HEK293T (cell line): ENCODE measurements around the gene MMADHC.

ENCODE experiments used
- ARNT ChIP-seq: fragments of 450-650 bp; IDR thresholded peaks from 2 replicates; pipeline ENCODE4 v1.6.1; 2017; ENCODE audit warnings: mild to moderate bottlenecking
- NFRKB ChIP-seq: fragments of 450-650 bp; IDR thresholded peaks from 2 replicates; pipeline ENCODE4 v1.6.1; 2016; ENCODE audit warnings: mild to moderate bottlenecking, moderate library complexity
- SP1 ChIP-seq: fragments of 450-650 bp; IDR thresholded peaks from 2 replicates; pipeline ENCODE4 v1.6.1; 2017
- ZNF384 ChIP-seq: fragments of 450-650 bp; IDR thresholded peaks from 2 replicates; pipeline ENCODE4 v1.6.1; 2016

DNA sequence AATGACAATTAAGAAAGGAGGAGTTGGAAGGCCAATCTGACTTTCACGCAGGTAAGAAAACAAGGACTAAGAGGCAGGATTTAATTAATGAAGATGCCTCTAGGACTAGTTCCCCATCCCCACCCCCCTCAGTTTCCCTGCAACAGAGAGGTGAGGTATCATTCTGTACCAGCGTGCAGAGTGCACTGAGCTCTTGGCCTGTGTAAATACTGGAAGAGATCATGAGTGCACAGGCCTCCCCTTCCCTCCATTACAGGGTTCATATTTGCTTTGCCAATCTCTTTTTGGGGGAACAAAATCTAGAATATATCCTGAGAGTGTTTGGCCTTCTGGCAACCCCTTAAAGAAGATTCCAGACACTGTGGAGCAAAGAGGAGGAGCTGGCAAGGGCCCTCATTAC, 60.9 kb downstream of the MMADHC start:
- TF ChIP-seq ZNF384 (no peak), SP1 (no peak), ARNT (no peak), NFRKB (no peak)
